Measurements from ENCODE around the gene TMEM80.

The TMEM80 gene

DNA sequence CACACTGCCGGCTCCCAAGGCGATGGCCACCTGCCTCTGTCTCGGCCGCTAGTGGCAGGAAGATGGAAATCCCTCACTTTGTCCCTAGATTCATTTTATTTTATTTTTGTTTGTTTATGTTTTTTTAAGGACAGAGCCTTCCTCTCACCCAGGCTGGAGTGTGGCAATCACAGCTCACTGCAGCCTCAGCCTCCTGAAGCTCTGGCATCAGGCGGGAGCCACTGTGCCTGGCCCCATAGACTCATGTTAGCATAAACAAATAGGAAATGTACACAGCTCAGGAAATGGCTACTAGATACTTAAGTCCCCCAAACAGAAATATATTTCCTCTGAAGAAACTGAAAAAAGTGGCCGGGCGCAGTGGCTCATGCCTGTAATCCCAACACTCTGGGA is 3.5 kb downstream of the TMEM80 start:
- DNase-seq (ENCODE audit: low read depth in 1 of 2, low spot score in 1 of 2), result no peak

DNA sequence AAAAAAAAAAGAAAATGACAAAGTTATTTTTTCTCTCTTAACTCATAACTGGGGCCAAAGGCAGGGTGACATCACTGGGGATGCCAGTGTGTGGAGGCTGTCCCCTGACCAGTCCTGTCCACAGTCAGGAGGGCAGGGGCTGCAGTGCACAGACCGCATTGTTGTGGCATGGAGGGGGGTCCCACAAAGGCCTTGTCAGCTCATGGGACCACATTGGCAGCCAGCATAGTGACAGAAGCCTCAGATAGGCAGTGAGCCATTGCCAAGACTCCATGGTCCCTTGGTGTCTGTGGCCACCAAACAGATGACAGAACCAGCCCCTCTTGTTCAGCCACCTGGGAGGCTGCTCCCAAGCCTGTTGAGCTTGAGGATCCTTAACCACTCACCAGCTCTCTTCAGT is 4.1 kb downstream of the TMEM80 start:
- DNase-seq (ENCODE audit: low read depth in 1 of 2, low spot score in 1 of 2), result no peak

DNA sequence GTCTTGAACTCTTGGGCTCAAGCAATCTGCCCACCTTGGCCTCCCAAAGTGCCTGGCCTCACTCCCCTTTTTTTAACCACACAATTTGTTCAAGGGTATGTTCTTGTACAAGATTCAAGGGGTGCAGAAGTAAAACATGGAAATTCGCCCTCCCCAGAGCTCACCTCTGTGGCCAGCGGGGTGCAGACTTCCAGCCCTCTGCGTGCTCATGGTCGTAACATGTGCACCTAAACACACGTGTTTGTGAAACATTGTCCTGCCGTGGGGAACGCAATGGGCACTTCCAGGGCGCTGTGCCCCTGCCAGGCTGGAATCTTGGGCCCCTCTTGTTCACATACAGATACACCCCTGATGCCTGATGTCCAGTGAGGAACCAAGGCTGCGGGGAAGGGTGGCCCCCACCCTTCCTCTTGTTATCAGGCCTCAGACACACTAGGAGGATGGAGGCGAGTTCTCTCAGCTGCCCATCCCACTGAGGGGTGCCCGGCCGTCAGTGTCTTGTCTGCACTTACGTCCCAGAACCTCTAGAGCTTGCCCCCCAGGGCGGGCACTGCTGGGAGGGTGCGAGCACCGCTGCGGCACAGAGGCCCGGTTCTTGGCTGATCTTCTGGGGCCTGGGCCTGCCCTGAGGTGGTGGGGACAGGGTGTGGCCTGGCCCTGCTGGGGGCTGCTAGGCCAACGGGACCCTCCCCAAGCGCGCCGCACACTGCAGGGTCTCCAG is 6.3 kb downstream of the TMEM80 start:
- DNase-seq (ENCODE audit: low read depth in 1 of 2, low spot score in 1 of 2), result no peak

DNA sequence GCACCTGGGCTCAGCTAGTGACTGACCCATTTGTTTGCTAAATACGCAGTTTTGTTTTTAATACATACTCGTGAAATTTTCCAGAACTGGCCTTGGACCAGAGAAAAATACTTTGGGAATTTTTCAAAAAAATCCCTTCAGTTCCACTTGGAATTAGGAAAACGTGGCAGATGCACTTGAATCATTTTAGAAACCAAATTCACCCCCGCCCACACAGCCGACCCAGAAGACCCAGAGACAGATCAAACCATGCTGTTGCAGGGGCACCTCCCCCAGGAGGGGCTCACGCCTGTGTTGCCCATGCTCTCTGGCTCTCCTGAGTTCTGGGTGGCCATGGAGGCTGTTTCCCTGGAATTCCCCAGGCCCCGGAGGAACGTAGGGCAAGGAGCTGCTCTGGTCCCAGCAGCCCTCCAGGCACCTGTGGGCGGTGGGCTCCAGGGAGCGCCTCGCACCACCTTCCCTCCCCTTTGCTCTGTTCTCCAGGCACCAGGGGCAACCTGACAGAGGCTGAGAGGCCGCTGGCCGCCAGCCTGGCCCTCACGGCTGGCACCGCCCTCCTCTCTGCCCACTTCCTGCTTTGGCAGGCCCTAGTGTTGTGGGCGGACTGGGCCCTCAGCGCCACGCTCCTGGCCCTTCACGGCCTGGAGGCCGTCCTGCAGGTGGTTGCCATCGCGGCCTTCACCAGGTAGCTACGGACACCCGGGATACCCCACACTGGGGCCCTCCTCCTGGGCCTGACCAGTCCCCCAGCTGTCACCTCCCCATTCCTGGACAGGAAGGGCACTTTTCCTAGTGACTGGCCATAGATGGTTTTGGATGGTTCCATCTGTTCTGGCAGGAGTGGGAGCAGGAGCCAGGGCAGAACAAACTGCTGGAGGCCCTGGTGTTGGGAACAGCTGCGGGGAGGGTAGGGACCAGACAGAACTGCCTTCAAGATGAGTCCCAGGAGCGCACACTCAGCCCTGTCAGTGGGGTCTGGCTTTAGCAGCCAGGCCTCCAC is 7.1 kb downstream of the TMEM80 start:
- no peak for DNase-seq (ENCODE audit: low read depth in 1 of 2, low spot score in 1 of 2)

DNA sequence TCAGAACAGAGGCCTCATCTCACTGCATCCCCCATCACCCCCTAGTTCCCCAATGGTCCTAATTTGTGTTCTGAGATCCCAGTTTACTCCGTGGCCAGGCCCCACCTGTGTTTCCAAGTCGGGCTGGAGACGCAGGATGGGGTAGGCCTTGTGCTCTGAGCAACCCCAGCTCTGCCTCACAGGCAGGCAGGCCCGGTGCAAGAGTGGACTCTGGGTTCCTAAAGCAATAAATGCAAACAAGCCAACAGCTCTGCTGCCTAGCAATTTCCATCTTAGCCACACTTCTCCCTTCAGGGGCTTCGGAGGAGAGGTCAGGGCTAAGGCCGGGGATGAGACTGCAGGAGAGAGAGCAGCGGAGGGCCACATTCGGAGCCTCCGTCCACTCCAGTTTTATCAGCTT is 7.9 kb downstream of the TMEM80 start:
- DNase-seq (ENCODE audit: low read depth in 1 of 2, low spot score in 1 of 2), result no peak

DNA sequence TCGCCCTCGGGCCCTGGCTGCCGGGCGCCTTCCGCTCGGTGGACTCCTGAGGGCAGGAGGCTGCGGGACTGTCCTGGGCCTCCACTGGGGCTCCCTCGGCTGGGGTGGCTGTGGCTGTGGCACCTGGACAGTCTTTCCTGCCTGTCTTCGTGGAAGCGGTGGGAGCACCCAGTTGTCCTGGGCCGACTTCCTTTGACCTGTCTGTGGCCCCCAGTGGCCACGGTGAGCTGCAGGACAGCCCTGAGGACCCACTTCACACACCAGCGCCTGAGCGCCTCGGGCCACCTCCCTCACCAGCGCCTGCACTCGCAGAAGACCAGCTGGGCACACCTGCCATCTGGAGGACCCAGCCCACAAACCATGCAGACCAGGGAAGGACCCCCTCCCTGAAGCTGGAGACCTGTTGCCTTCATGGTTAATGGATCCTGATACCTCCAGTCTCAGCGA is 8.6 kb downstream of the TMEM80 start:
- DNase-seq (ENCODE audit: low read depth in 1 of 2, low spot score in 1 of 2), result no peak

DNA sequence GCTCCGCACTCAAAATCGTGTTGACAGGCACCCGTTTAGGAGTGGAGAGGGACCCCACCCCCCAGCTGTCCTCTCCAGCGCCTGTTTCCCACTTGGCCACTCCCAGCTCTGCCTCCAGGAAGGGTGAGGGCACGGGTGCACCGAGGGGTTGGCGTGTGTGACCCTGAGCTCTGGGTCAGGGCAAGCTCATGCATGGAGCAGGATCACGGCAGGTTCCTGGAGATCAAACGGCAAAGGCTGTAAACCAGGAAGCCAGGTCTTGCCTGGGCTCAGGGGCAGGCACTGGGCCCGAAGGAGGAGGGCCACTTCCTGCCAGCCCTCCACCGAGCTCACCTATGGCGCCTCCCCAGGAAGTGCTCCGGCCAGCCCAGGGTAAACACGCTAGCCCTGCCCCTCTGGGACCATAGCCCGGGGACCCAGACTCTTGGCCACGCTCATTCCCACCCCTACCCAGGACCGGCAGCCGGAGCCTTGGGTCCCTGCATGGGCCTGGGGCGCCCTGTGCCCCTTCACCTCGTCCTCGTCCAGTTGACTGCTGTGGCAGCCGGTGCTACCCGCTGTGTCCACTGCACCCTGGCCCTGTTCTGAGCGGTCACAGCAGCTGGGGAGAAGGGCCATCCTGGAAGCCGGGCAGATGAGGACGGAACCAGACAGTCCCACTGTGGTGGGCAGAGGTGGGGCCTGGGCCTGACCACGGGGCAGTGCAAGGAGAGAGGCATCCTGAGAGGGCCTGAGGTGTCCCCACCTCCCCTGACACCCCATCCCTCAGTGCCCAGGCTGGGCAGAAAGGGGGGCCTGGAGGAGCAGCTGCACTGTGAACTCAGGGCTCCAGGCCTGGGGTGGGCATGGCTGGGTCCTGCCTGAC is 9.4 kb downstream of the TMEM80 start:
- DNase-seq (ENCODE audit: low read depth in 1 of 2, low spot score in 1 of 2), result no peak

DNA sequence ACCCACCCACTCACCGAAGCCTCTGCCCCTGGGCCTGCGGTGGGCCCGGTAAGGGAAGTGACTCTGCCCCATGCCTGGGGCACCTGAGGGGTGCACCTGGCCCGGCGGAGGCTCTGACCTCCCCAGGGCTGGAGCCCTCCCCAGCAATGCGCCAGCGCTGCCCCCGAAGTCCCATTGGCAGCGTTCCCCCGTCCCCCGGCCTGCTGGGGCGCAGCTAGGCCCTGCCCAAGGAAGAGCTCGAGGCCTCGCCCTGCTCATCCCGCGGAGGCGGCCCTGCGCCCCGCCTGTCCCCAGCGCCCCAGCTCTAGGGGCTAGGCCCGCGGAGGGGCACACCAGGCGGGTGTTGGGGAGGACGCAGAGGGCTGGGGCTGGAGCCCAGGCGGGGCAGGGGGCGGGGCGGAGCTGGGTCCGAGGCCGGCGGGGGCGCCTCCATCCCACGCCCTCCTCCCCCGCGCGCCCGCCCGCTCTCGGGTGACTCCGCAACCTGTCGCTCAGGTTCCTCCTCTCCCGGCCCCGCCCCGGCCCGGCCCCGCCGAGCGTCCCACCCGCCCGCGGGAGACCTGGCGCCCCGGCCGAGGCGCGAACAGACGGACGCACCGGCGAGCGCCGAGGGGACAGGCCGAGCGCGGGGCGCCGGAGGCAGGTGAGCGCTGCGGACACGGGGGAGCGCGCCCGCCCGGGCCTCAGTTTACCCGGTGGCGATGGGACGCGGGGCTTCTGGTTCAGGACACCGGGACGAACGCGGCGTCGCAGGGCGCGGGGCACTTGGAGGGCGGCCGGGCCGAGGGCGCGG is 10.2 kb downstream of the TMEM80 start, which contains the start of gene EPS8L2:
Gene EPS8L2, plus strand, starts transcription at position 586 of the 793 bp plus-strand sequence. CDS start 3,177 bp downstream, outside the sequence.
- DNase-seq (ENCODE audit: low read depth in 1 of 2, low spot score in 1 of 2), result no peak

DNA sequence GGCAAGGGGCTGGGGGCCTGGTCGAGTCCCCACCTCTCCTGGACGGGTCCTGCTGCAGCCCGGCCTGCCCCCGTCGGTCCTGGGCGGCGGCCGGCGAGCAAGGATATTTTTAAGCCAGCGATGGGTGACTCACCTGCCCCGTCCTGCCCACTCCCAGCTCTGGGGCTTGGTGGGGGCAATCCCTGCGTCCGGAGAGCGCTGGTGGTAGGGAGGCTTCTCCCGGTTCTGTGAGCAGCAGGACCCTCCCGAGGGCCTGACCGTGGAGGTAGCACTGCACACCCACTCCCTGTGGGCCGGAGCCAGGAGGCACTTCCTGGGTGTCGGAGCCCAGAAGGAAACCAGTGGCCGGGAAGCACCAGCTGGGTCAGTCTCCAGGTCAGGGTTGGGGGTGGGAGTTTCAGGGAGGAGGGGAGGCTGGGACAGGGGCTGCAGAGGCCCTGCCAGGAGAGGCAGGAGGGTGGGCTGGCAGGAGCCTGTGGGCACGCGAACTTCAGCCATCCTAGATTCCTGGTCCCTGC is 10.9 kb downstream of the TMEM80 start:
- DNase-seq (ENCODE audit: low read depth in 1 of 2, low spot score in 1 of 2), result no peak

DNA sequence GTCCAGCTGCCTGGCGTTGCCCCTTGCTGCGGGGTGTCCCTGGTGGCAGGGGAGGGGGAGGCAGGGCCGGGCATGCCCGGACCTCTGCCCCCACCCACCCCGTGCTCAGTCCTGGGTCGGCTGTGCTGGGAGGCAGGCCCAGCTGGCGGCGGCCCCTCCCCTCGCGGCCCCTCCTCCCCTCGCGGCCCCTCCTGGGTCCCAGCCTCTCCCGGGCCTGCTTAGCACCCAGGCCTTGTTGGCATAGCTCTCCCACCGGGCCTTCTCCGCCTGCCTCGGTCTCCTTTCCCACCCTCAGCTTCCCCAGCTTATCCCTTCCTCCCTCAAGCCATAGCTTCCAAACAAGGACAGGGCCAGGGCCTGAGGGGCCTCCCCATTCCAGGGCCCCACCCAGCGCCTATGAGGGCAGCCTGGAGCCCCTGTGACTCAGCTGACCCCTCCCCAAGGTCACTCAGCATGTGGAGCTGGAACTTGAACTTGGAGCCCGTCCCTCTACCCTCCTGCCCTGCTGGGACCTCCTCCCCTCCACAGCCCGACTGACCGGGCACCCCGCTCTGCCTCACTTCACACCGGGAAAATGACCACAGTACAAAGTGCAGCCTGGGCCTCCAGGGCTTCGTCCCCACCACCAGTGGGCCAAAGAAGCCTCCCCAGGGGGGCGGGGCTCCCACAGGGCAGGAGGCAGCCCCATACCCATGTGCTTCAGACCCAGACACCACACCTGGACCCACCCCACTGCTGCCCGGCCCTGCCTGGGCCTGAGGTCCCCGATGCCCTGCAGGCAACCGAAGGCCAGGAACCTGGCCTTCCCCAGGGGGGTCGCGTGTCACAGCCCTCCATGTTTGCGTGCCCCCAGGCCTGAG is 11.6 kb downstream of the TMEM80 start:
- DNase-seq (ENCODE audit: low read depth in 1 of 2, low spot score in 1 of 2), result no peak

DNA sequence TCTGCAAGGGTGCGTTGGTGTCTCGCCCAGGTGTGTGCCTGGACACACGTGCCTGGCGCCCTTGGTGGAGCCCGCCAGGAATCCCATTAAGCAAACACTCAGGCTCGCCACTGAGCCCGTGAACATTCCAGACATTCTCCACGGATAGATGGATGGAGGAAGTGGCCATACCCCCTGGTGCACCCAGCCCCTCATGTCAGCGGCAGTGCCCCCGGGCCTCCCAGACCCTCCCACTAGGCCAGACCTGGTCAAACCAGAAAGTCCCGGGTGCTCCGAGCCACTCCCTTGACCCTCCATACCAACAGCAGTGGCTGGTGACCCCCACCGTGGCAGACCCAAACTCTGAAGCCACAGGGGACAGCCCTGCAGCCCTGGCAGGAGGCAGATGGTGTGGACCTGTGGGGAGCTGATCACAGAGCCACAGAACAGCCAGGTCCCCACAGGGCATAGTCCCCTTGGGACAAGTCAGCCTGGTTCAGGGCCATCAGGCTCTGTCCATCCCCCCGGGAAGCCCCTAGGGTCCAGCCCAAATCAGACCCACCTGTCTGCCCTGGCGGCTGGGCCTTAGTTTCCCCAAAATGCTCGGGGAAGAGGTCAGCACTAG is 12.3 kb downstream of the TMEM80 start:
- DNase-seq (ENCODE audit: low read depth in 1 of 2, low spot score in 1 of 2), result no peak

DNA sequence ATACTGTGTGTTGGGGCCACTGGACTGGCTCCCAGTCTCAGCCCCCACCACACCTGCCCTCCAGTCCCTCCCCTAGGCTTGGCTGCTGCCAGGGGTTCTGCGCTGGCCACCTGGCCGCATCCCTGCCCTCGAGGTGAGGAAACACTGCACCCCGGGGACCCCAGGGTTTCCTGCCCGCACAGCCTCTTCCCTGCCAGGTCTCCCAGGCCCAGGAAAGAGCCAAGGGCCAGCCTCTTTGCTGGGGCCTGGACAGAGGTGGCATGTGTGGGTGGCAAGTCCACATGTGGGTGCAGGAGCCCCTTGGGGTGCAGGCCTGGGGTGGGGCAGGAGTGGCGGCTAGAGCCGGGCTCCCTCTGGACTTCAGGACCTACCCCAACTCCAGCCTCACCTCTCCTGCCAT is 12.9 kb downstream of the TMEM80 start:
- no peak for DNase-seq (ENCODE audit: low read depth in 1 of 2, low spot score in 1 of 2)

DNA sequence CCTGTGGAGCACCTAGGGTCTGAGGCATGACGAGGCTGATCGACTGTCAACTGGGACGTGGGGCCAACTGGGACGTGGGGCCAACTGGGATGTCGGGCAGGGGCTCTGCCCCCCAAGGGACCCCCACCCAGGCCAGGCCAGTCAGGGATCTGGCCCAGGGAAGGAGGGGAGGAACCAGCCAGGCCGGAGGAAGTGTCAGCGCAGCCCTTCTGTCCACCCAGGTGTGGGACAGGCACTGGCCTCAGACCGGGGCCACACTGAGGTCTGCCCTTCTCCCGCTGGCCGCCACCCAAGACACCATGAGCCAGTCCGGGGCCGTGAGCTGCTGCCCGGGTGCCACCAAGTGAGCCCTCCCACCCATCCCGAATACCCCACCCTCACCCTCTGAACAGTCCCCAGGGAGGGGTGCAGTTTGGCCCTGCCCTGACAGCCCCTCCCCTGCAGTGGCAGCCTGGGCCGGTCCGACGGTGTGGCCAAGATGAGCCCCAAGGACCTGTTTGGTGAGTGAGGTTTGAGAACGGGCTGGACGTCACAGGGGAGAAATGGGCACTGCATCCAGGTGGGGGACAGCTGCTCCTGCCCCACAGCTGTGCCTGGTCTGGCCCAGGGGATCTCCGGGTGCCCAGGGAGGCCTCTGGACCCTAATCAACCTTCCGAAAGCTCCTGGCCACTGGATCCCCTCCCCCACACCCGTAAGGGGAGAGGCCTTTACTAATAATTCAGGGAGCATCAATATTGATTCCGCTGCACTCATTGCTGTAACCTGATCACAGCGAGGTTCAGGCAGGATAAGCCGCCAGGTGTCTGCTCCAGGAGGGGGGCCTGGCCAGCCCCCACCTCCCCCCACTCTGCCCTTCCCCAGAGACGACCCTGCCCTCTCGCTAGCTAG is 13.7 kb downstream of the TMEM80 start:
- DNase-seq (ENCODE audit: low read depth in 1 of 2, low spot score in 1 of 2), result no peak

DNA sequence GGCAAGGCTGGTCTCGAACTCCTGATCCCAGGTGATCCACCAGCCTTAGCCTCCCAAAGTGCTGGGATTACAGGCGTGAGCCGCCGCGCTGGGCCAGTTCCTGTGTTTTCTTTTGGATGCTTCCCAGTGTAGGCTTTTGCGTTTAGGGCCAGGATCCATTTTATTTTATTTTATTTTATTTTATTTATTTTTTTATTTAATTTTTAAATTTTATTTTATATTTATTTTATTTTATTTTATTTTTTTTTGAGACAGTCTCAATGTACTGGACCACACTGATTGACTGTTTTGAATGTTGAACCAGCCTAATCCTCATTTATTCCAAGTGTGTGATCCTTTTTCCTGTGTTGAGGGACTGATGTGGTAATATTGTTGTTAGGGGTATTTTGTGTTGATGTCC is 18.8 kb downstream of the TMEM80 start:
- no peak for DNase-seq (ENCODE audit: low read depth in 1 of 2, low spot score in 1 of 2)

DNA sequence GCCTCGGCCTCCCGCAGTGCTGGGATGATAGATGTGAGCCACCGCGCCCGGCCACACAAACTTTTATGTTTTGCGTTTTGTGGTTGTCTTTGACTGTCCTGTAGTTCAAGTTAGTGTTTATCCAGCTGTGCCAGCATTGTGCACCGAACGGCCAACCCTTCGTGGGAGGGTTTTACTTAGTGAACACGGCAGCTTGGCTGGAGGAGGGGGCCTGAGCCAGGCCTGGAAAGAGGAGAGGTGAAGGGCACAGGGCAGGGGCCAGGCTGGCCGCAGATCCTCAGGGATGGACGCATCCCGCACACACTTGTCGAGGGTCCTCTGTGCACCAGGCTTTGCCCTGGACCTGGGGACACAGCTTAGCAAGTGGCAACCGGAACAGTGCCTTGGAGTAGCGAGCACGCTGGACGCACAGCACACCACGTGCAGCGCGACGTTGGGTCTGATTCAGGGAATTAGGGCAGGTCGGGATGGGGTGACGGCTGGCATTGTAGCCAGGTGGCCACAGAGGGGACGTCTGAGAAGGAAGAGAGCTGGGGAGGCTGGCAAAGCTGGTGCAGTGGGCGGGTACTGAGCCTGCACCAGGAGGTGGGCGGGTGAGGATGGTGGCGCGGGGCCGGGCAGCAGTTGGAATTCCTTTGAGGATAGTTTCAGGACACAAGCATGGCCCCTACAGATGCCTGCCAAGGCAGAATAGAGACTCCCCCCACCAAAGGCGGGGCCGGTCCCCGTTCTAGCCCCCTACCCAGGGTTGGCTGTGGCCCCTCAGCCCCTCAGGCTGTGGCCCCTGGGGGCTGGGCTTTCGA is 23.8 kb downstream of the TMEM80 start:
- no peak for DNase-seq (ENCODE audit: low read depth in 1 of 2, low spot score in 1 of 2)

DNA sequence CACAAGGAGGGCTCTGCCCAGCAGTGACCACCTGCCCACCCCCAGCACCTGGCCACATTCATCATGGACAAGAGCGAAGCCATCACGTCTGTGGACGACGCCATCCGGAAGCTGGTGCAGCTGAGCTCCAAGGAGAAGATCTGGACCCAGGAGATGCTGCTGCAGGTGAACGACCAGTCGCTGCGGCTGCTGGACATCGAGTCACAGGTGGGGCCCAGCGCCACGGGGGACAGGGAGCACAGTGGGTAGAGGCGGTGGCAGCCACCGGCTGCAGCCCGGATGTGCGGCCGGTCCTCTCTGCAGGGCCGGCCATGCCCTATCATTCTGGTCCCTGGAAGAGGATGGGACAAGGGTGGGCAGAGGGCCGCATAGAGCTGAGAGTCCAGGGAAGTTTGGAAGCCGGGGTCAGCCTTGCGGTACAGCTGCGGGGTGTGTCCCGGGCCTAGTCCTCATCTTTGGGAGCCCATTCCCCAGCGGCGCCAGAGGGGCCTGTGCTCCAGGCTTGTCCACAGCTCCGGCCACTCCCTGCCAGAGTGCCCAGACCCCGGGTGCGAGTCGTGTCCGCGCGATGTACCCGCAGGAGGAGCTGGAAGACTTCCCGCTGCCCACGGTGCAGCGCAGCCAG is 24.5 kb downstream of the TMEM80 start:
- DNase-seq (ENCODE audit: low read depth in 1 of 2, low spot score in 1 of 2), result no peak

All from stimulated activated CD4-positive, alpha-beta T cell treated with anti-CD3 and anti-CD28 coated beads, Interleukin-15, amount 100 ng/mL, for 1 hour (primary cell).